Stimulated activated CD8-positive, alpha-beta memory T cell treated with anti-CD3 and anti-CD28 coated beads, Interleukin-4, amount 100 ng/mL, for 1 hour (primary cell): ENCODE data around the gene HM13.
A peak's percentile ranks its signal among the peaks of the same experiment; 100 is the strongest.
"Not testable (repeated sequence)": the region's sequence is repeated elsewhere in the genome, so short reads cannot be mapped to it uniquely, and the experiment has no call there.

Experiments
- DNase-seq, 2 donors: peaks; one replicate each; pipeline ENCODE4 v3.0.0-alpha.2; 2020; ENCODE audit warnings: low read depth in 2 of 2, low spot score in 1 of 2

Gene HM13

GRCh38 chr20:31500527-31500926 is 13.7 kb upstream of the HM13 start:
- DNase-seq, result no peak

- DNase-seq, result peak; percentile 37 to 56
Observed at GRCh38 chr20:31502884-31503673, 11.2 kb upstream of the HM13 start.

- no peak for DNase-seq
Observed at GRCh38 chr20:31505903-31506302, 8.3 kb upstream of the HM13 start.

- DNase-seq, result no peak
Observed at GRCh38 chr20:31508517-31509244, 5.6 kb upstream of the HM13 start.

- no peak for DNase-seq
Observed at GRCh38 chr20:31515072-31515774, 981 bp downstream of the HM13 start.

GRCh38 chr20:31515775-31516107 is 1.5 kb downstream of the HM13 start:
- DNase-seq, result no peak

- no peak for DNase-seq
Observed at GRCh38 chr20:31516166-31516565, 1.9 kb downstream of the HM13 start.

- DNase-seq, result no peak
Observed at GRCh38 chr20:31516651-31517050, 2.4 kb downstream of the HM13 start.

GRCh38 chr20:31517373-31517772 is 3.1 kb downstream of the HM13 start:
- DNase-seq, result no peak

- DNase-seq, result not testable (repeated sequence)
Observed at GRCh38 chr20:31521267-31521666, 7.0 kb downstream of the HM13 start.

GRCh38 chr20:31522731-31523130 is 8.5 kb downstream of the HM13 start:
- no peak for DNase-seq

- DNase-seq, result no peak
Observed at GRCh38 chr20:31523361-31524283, 9.4 kb downstream of the HM13 start.

- DNase-seq, result no peak
Observed at GRCh38 chr20:31527266-31527665, 13.0 kb downstream of the HM13 start.

- no peak for DNase-seq
Observed at GRCh38 chr20:31535298-31535697, 21.1 kb downstream of the HM13 start.

GRCh38 chr20:31536575-31536974 is 22.3 kb downstream of the HM13 start:
- no peak for DNase-seq

GRCh38 chr20:31537116-31537871 is 23.1 kb downstream of the HM13 start:
- DNase-seq, result no peak

GRCh38 chr20:31537890-31538289 is 23.6 kb downstream of the HM13 start:
- no peak for DNase-seq

- no peak for DNase-seq
Observed at GRCh38 chr20:31538326-31538725, 24.1 kb downstream of the HM13 start.

GRCh38 chr20:31539636-31540035 is 25.4 kb downstream of the HM13 start:
- DNase-seq, result not testable (repeated sequence)

- no peak for DNase-seq
Observed at GRCh38 chr20:31540406-31540805, 26.2 kb downstream of the HM13 start.
